ENCODE data around the gene CDX1.

CDX1 gene

GRCh38 chr5:150161242-150162141 lies 5.1 kb upstream of the CDX1 start:
- DNase-seq (ENCODE audit: low spot score), result peak; percentile 87
- peak; percentile 9 for FAIRE-seq

GRCh38 chr5:150162142-150162513 lies 4.5 kb upstream of the CDX1 start:
- no peak for FAIRE-seq
- DNase-seq (ENCODE audit: low spot score), result no peak

GRCh38 chr5:150163035-150163434 lies 3.5 kb upstream of the CDX1 start:
- FAIRE-seq, result no peak
- DNase-seq (ENCODE audit: low spot score), result no peak

- DNase-seq (ENCODE audit: low spot score) (no peak), FAIRE-seq (no peak)
Measured at GRCh38 chr5:150163547-150164059, 3.0 kb upstream of the CDX1 start.

GRCh38 chr5:150164211-150164980 lies 2.2 kb upstream of the CDX1 start:
- DNase-seq (ENCODE audit: low spot score), result no peak
- FAIRE-seq, result no peak

GRCh38 chr5:150166037-150166649 lies 435 bp upstream of the CDX1 start:
- FAIRE-seq (no peak), DNase-seq (ENCODE audit: low spot score) (no peak)

- no peak for DNase-seq (ENCODE audit: low spot score)
- FAIRE-seq, result no peak
Measured at GRCh38 chr5:150167512-150167850, 903 bp downstream of the CDX1 start.

- FAIRE-seq, result no peak
- no peak for DNase-seq (ENCODE audit: low spot score)
Measured at GRCh38 chr5:150167908-150168307, 1.3 kb downstream of the CDX1 start.

GRCh38 chr5:150168864-150169263 lies 2.3 kb downstream of the CDX1 start:
- FAIRE-seq (no peak), DNase-seq (ENCODE audit: low spot score) (no peak)

GRCh38 chr5:150172145-150172544 lies 5.6 kb downstream of the CDX1 start:
- DNase-seq (ENCODE audit: low spot score) (no peak), FAIRE-seq (peak; percentile 13)

GRCh38 chr5:150172556-150172955 lies 6.0 kb downstream of the CDX1 start:
- DNase-seq (ENCODE audit: low spot score) (no peak), FAIRE-seq (no peak)

GRCh38 chr5:150173161-150173560 lies 6.6 kb downstream of the CDX1 start:
- DNase-seq (ENCODE audit: low spot score), result no peak

GRCh38 chr5:150174285-150174684 lies 7.7 kb downstream of the CDX1 start:
- DNase-seq (ENCODE audit: low spot score), result no peak
- no peak for FAIRE-seq

More at GRCh38 chr5:150173161-150173560, 6.6 kb downstream of the CDX1 start:
- FAIRE-seq, result no peak

GRCh38 chr5:150175076-150175475 lies 8.5 kb downstream of the CDX1 start:
- no peak for DNase-seq (ENCODE audit: low spot score)
- FAIRE-seq, result peak; percentile 48

- DNase-seq (ENCODE audit: low spot score) (peak; percentile 53), FAIRE-seq (no peak)
Measured at GRCh38 chr5:150175536-150175935, 9.0 kb downstream of the CDX1 start.

- DNase-seq (ENCODE audit: low spot score) (no peak), FAIRE-seq (peak; percentile 70)
Measured at GRCh38 chr5:150176745-150177477, 10.3 kb downstream of the CDX1 start.

GRCh38 chr5:150177721-150178120 lies 11.1 kb downstream of the CDX1 start:
- no peak for DNase-seq (ENCODE audit: low spot score)
- FAIRE-seq, result no peak

- no peak for DNase-seq (ENCODE audit: low spot score)
- no peak for FAIRE-seq
Measured at GRCh38 chr5:150178262-150178661, 11.7 kb downstream of the CDX1 start.

GRCh38 chr5:150179019-150179620 lies 12.5 kb downstream of the CDX1 start:
- DNase-seq (ENCODE audit: low spot score), result no peak
- no peak for FAIRE-seq

- FAIRE-seq, result no peak
- DNase-seq (ENCODE audit: low spot score), result no peak
Measured at GRCh38 chr5:150180241-150181026, 13.9 kb downstream of the CDX1 start.

Measured in urothelium cell line (cell line).